GM12874 (cell line): ENCODE results near the gene PIP5KL1.

ENCODE experiments used
- TF ChIP-seq, protein P1 (sequence below): IDR thresholded peaks from 2 replicates; pipeline ENCODE4 v1.5.1; 2011; ENCODE audit warnings: low read depth, mild to moderate bottlenecking, control low read depth, low read length, moderate library complexity; ENCODE audit not compliant: insufficient read depth

PIP5KL1 gene

GRCh38 chr9:127877566-127877998, 53.0 kb downstream of the PIP5KL1 start, which contains the start of gene AK1:
Gene AK1 (minus strand): TSS chr9:127877675. CDS start chr9:127874617, 3,058 bp downstream.
- TF ChIP-seq, protein P1, sequence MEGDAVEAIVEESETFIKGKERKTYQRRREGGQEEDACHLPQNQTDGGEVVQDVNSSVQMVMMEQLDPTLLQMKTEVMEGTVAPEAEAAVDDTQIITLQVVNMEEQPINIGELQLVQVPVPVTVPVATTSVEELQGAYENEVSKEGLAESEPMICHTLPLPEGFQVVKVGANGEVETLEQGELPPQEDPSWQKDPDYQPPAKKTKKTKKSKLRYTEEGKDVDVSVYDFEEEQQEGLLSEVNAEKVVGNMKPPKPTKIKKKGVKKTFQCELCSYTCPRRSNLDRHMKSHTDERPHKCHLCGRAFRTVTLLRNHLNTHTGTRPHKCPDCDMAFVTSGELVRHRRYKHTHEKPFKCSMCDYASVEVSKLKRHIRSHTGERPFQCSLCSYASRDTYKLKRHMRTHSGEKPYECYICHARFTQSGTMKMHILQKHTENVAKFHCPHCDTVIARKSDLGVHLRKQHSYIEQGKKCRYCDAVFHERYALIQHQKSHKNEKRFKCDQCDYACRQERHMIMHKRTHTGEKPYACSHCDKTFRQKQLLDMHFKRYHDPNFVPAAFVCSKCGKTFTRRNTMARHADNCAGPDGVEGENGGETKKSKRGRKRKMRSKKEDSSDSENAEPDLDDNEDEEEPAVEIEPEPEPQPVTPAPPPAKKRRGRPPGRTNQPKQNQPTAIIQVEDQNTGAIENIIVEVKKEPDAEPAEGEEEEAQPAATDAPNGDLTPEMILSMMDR, result no peak

DNA sequence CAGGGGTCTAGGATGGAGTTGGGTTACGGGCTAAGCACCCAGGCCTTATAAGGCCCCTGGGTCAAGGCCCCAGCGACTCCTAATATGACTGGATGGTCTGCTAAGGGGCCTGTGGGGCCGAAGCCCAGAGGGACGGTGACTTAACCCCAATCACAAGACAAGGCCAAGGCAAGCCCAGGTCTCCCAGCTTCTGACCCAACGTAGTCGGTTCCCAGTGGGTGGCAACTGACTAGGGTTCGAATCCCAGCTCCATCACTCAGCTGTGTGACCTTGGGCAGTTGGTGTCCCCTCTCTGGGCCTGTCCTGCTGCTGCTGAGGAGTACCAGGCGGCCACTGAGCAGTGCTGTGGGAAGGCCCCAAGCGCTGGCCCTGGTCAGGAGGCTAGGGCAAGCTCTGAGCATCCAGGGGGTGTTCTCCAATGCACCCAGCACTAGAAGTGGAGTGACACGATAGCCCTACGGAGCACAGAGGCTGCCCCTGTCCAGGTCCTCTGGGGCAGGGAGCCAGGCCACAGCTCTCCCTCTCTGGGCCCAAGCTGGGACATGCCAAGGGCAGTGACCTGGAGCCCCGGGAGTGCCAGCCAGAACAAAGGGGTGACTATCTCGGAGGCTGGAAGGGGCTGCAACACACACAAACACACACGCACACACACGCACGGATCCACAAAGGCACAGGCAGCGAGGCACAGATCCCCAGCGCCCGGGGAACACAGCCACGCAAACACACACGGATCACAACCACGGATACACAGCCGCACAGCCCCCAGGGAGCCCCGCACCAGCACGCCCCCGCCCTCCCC, 53.6 kb downstream of the PIP5KL1 start:
- TF ChIP-seq, protein P1, result no peak

GRCh38 chr9:127876026-127876763, 54.4 kb downstream of the PIP5KL1 start:
- TF ChIP-seq, protein P1, result no peak

DNA sequence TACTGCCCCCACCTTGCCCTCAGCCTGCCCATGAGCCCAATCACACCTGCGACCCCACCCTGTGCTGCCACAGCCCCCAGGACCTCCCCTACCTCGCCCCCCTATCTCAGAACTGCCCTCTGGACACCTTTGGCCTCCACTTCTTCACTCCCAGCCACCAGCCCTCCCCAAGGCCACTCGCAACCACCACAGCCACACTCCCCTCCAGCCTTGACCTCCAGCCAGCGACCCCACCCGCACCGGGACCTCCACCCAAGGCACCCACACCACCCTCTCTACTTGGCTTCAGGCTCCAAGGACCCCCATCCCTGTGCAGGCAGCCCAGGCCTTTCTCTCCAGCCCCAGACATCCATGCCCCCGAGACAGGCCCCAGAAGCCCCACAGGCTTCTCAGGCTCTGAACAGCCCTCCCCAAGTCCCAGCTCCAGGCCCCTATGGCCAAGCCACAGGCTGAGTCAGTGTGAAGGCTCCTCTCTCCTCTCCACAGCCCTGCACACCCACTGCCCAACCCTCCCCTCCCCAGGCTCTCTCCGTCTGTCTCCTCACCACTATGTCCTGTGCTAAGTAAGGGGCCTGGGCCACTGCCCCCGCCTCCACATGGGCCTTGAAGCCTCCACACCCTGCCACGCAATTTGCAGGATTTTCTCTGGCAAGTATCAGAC, 55.1 kb downstream of the PIP5KL1 start:
- TF ChIP-seq, protein P1, result no peak

GRCh38 chr9:127874301-127875221, 56.0 kb downstream of the PIP5KL1 start:
- TF ChIP-seq, protein P1, result no peak

GRCh38 chr9:127873886-127874285, 56.7 kb downstream of the PIP5KL1 start:
- TF ChIP-seq, protein P1, result no peak
